DND-41 (cell line): ENCODE results near the gene SGK1.

Source experiments
- CTCF ChIP-seq: IDR thresholded peaks from 2 replicates; pipeline ENCODE4 v1.5.1; 2012; ENCODE audit warnings: borderline replicate concordance, low read length, moderate library complexity, mild to moderate bottlenecking; ENCODE audit not compliant: poor library complexity, severe bottlenecking; ENCODE audit errors: extremely low read depth
- EZH2 ChIP-seq: IDR thresholded peaks from 3 replicates; pipeline ENCODE4 v1.6.1; 2012; ENCODE audit warnings: borderline replicate concordance, low read depth, mild to moderate bottlenecking, moderate library complexity, low read length, inconsistent platforms; ENCODE audit not compliant: severe bottlenecking

- no peak for TF ChIP-seq EZH2
- TF ChIP-seq CTCF, result no peak
These were observed 21.3 kb upstream of the SGK1 start for GRCh38 chr6:134339216-134339615.
